Activated CD4-positive, alpha-beta T cell treated with anti-CD3 and anti-CD28 coated beads for 4 hours (primary cell): ENCODE results near the gene ZNF600.
"Not testable (repeated sequence)": the region's sequence is repeated elsewhere in the genome, so short reads cannot be mapped to it uniquely, and the experiment has no call there.

Experiments used
- DNase-seq, 2 donors: peaks; one replicate each; pipeline ENCODE4 v3.0.0-alpha.2; 2020

ZNF600 gene

GRCh38 chr19:52786464-52787354 lies at the start of gene ZNF600:
Gene ZNF600, minus strand, starts transcription at chr19:52786791. Its CDS starts 7,903 bp downstream, at chr19:52778888.
- DNase-seq: peak; percentile 55 to 81

GRCh38 chr19:52834289-52834688 lies 47.7 kb upstream of the ZNF600 start:
- not testable (repeated sequence) for DNase-seq

GRCh38 chr19:52833541-52833940 lies 47.0 kb upstream of the ZNF600 start:
- DNase-seq: not testable (repeated sequence)

- not testable (repeated sequence) for DNase-seq
Observed at GRCh38 chr19:52829866-52830265, 43.3 kb upstream of the ZNF600 start.

GRCh38 chr19:52825765-52826164 lies 39.2 kb upstream of the ZNF600 start:
- DNase-seq: no peak

GRCh38 chr19:52823676-52824075 lies 37.1 kb upstream of the ZNF600 start:
- no peak for DNase-seq

GRCh38 chr19:52821204-52821960 lies 34.8 kb upstream of the ZNF600 start, which contains the start of gene ZNF28:
Gene ZNF28, minus strand, starts transcription at chr19:52821633. Its CDS starts 3,675 bp downstream, at chr19:52817958.
- DNase-seq: peak; percentile 56 to 62

- peak in 1 of 2 donors; percentile 3 for DNase-seq
Observed at GRCh38 chr19:52820472-52821203, 34.0 kb upstream of the ZNF600 start.

GRCh38 chr19:52809801-52810200 lies 23.2 kb upstream of the ZNF600 start:
- no peak for DNase-seq

GRCh38 chr19:52799950-52800640 lies 13.5 kb upstream of the ZNF600 start:
- DNase-seq: not testable (repeated sequence)

- no peak for DNase-seq
Observed at GRCh38 chr19:52789440-52789839, 2.8 kb upstream of the ZNF600 start.

GRCh38 chr19:52786078-52786463 lies 520 bp downstream of the ZNF600 start:
- no peak for DNase-seq

GRCh38 chr19:52785506-52785905 lies 1.1 kb downstream of the ZNF600 start:
- no peak for DNase-seq

GRCh38 chr19:52782864-52783263 lies 3.7 kb downstream of the ZNF600 start:
- not testable (repeated sequence) for DNase-seq

GRCh38 chr19:52778811-52779210 lies 7.8 kb downstream of the ZNF600 start:
- peak; percentile 38 to 49 for DNase-seq

GRCh38 chr19:52756447-52756846 lies 30.1 kb downstream of the ZNF600 start:
- DNase-seq: not testable (repeated sequence)

- DNase-seq: no peak
Observed at GRCh38 chr19:52749780-52750179, 36.8 kb downstream of the ZNF600 start.

GRCh38 chr19:52748336-52748950 lies 38.1 kb downstream of the ZNF600 start:
- DNase-seq: no peak

- DNase-seq: not testable (repeated sequence)
Observed at GRCh38 chr19:52745919-52746318, 40.7 kb downstream of the ZNF600 start.

GRCh38 chr19:52743091-52743490 lies 43.5 kb downstream of the ZNF600 start:
- no peak for DNase-seq

GRCh38 chr19:52742516-52742915 lies 44.1 kb downstream of the ZNF600 start:
- DNase-seq: no peak
